Neural cell (in vitro differentiated cells): ENCODE data around the gene ATP2B1.

Source experiments
- CTCF ChIP-seq: fragments of 450-650 bp; IDR thresholded peaks from 2 replicates; pipeline ENCODE4 v1.5.1; 2014; ENCODE audit warnings: antibody characterized with exemption, mild to moderate bottlenecking, moderate library complexity; ENCODE audit not compliant: poor library complexity, severe bottlenecking
- EZH2 ChIP-seq: fragments of 200-600, 300-800 bp; shearing (Covaris generic), sonication (generic); IDR thresholded peaks from 2 replicates; pipeline ENCODE4 v1.6.1; 2014; ENCODE audit warnings: antibody characterized with exemption, low read length, borderline replicate concordance, mild to moderate bottlenecking; ENCODE audit not compliant: insufficient read depth, poor library complexity, severe bottlenecking
- MXI1 ChIP-seq: fragments of 450-650 bp; conservative IDR thresholded peaks from 2 replicates; pipeline ENCODE4 v1.6.1; 2014; ENCODE audit warnings: antibody characterized with exemption, mild to moderate bottlenecking; ENCODE audit not compliant: poor library complexity, severe bottlenecking
- POLR2AphosphoS5 ChIP-seq: IDR thresholded peaks from 2 replicates; pipeline ENCODE4 v1.6.1; 2012
- TAF1 ChIP-seq: IDR thresholded peaks from 2 replicates; pipeline ENCODE4 v1.6.1; 2012; ENCODE audit warnings: low read depth

DNA sequence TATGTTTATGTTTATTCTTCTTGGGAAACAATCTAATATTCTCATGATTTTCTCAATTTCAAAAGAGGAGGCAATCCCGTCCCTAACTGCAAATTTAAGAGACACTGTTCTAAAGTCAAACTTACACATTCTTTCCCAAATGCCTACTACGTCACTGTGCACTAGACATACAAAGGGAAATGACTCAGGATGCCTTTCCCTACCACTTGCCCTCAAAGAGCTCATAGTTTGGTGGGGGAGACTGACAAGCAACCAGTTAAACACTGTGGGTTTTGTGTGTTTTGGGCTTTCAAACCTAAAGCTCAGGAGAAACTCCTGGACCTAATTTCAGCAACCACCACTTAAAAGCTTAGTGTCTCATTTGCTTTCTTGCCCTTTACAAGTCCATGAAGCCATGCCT, 58.4 kb downstream of the ATP2B1 start:
- TF ChIP-seq CTCF (no peak), POLR2AphosphoS5 (no peak), MXI1 (no peak), TAF1 (no peak), EZH2 (no peak)
